Body of pancreas (tissue), 4 donors: ENCODE results near the gene DMGDH. TPM values are rescaled to one million over a fixed set of nuclear protein-coding genes. Genes with fewer than 3 reads are reported as not detected.

Experiments
- ATAC-seq: fragments of 150-250 bp; one replicate; pipeline ENCODE4 v1.9.1; 2016
- DNase-seq, 4 donors: peaks; one replicate each; pipeline ENCODE4 v3.0.0-alpha.2; 2019
- H3K27ac ChIP-seq, 4 donors: fragments of 200-600 bp; sonication (generic); 1 replicate in 3 of 4; 2 replicates in 1 of 4; pipeline versions ENCODE4 v1.5.1 to v1.6.1; 2016 to 2019; ENCODE audit warnings: mild to moderate bottlenecking in 1 of 4, mixed read lengths in 1 of 4, moderate library complexity in 1 of 4
- H3K27me3 ChIP-seq, 2 donors: fragments of 200-600 bp; sonication (generic); one replicate each; pipeline ENCODE4 v1.6.0; 2016; ENCODE audit warnings: mild to moderate bottlenecking in 1 of 2
- H3K36me3 ChIP-seq, 2 donors: fragments of 200-600 bp; sonication (generic); replicated peaks in 1 of 2; 2 replicates each; pipeline ENCODE4 v1.5.1; 2016; ENCODE audit warnings: low read depth in 2 of 2; ENCODE audit not compliant: insufficient read depth in 1 of 2
- H3K4me1 ChIP-seq: fragments of 200-600 bp; sonication (generic); one replicate; pipeline ENCODE4 v1.6.0; 2016
- H3K4me3 ChIP-seq, 2 donors: fragments of 200-600 bp; sonication (generic); 1 replicate in 1 of 2; 2 replicates in 1 of 2; pipeline ENCODE4 v1.5.1; 2016 to 2019
- H3K9me3 ChIP-seq, 3 donors: fragments of 200-600 bp; sonication (generic); 1 replicate in 2 of 3; 2 replicates in 1 of 3; pipeline ENCODE4 v1.5.1; 2016
- CTCF ChIP-seq, 7 experiments: fragments of 450-650 bp in 4 of 7; fragments of 200-600 bp in 3 of 7; sonication (generic) in 3 of 7; IDR thresholded peaks; one replicate each; pipeline ENCODE4 v1.5.1; 2016 to 2019; ENCODE audit warnings: antibody characterized with exemption in 7 of 7
- POLR2A ChIP-seq, 3 donors: fragments of 450-650 bp; IDR thresholded peaks; one replicate each; pipeline ENCODE4 v1.6.1; 2016; ENCODE audit warnings: antibody characterized with exemption in 3 of 3, mild to moderate bottlenecking in 2 of 3
- WGBS, 2 donors: methylation state at CpG; one replicate each; pipeline ENCODE4 v1.1.5; 2017; 5-methylcytosine and 5-hydroxymethylcytosine counted together
- intact Hi-C: fragments of 100-400 bp; cut with DNase I; formaldehyde crosslinking; loops from one replicate; pipeline ENCODE4 v1.15.1; 2023
- total RNA-seq, 2 donors: library from RNA; depleted of rRNA; stranded (reverse); fragments of >200 nt; gene quantifications; one replicate each; pipeline ENCODE4 v1.1.0, GENCODE V29; 2016

Gene DMGDH
- total RNA-seq, 2 donors from 2014 or later, result 4.7 to 7.3 TPM

- H3K27ac ChIP-seq, result no peak overlapping the region
- no peak overlapping the region for H3K4me3 ChIP-seq
- H3K27me3 ChIP-seq, result no peaks in the 10 kb centered on the region
- H3K9me3 ChIP-seq, result no peaks in the 10 kb centered on the region
- intact Hi-C loops, result no loop called here
- 88 to 90% methylated on average over 2 of the region's 2 CpGs for WGBS, 2 donors
- H3K4me1 ChIP-seq, result no peaks in the 10 kb centered on the region
- H3K36me3 ChIP-seq, result no peaks in the 10 kb centered on the region
- TF ChIP-seq POLR2A (IDR thresholded peaks at IDR 0.05) (no peak), CTCF (IDR thresholded peaks at IDR 0.05) (no peak)
- ATAC-seq, result no peak
- DNase-seq, result no peak
Observed at GRCh38 chr5:78997090-78997489, 72.4 kb downstream of the DMGDH start.

GRCh38 chr5:78995521-78996007, 73.9 kb downstream of the DMGDH start:
- ATAC-seq (no peak), DNase-seq (no peak)
- WGBS, 2 donors, result 83 to 91% methylated on average over 2 of the region's 2 CpGs
- intact Hi-C loops, result no loop called here
- Histone ChIP-seq H3K36me3 (no peaks in the 10 kb centered on the region), H3K27ac (no peak overlapping the region), H3K4me3 (no peak overlapping the region), H3K4me1 (no peaks in the 10 kb centered on the region), H3K9me3 (no peaks in the 10 kb centered on the region), H3K27me3 (no peaks in the 10 kb centered on the region)
- TF ChIP-seq POLR2A (IDR thresholded peaks at IDR 0.05) (no peak), CTCF (IDR thresholded peaks at IDR 0.05) (no peak)

- no peak for ATAC-seq
- Histone ChIP-seq H3K36me3 (no peaks in the 10 kb centered on the region), H3K27ac (no peak overlapping the region), H3K9me3 (no peaks in the 10 kb centered on the region), H3K4me3 (no peak overlapping the region), H3K27me3 (no peaks in the 10 kb centered on the region), H3K4me1 (no peaks in the 10 kb centered on the region)
- DNase-seq, result no peak
- TF ChIP-seq POLR2A (IDR thresholded peaks at IDR 0.05) (no peak), CTCF (IDR thresholded peaks at IDR 0.05) (no peak)
- intact Hi-C loops, result no loop called here
Observed at GRCh38 chr5:78993165-78993564, 76.3 kb downstream of the DMGDH start.

GRCh38 chr5:78992146-78992545, 77.3 kb downstream of the DMGDH start:
- no peak overlapping the region for H3K4me3 ChIP-seq
- DNase-seq (no peak), ATAC-seq (no peak)
- H3K4me1 ChIP-seq, result no peaks in the 10 kb centered on the region
- no peaks in the 10 kb centered on the region for H3K9me3 ChIP-seq
- H3K27ac ChIP-seq, result no peak overlapping the region
- H3K27me3 ChIP-seq, result no peaks in the 10 kb centered on the region
- no peaks in the 10 kb centered on the region for H3K36me3 ChIP-seq
- no peak for TF ChIP-seq CTCF (IDR thresholded peaks at IDR 0.05)
- TF ChIP-seq POLR2A (IDR thresholded peaks at IDR 0.05), result no peak
- 84 to 91% methylated on average over 2 of the region's 2 CpGs for WGBS, 2 donors
- intact Hi-C loops, result no loop called here

GRCh38 chr5:78989080-78989479, 80.4 kb downstream of the DMGDH start:
- no peak for DNase-seq
- Histone ChIP-seq H3K4me1 (peaks cover 14% of the 10 kb centered on the region), H3K36me3 (no peaks in the 10 kb centered on the region), H3K9me3 (no peaks in the 10 kb centered on the region), H3K27me3 (no peaks in the 10 kb centered on the region), H3K4me3 (no peak overlapping the region), H3K27ac (no peak overlapping the region)
- no peak for TF ChIP-seq CTCF (IDR thresholded peaks at IDR 0.05)
- no peak for ATAC-seq
- 88 to 89% methylated on average over 9 to 12 of the region's 12 CpGs for WGBS, 2 donors
- intact Hi-C loops, result no loop called here
